Measurements from ENCODE around the gene CCDC198. TPM values are rescaled to one million over a fixed set of nuclear protein-coding genes. Genes with fewer than 3 reads are reported as not detected.

Gene CCDC198
- total RNA-seq, 1 donor = not detected

DNA sequence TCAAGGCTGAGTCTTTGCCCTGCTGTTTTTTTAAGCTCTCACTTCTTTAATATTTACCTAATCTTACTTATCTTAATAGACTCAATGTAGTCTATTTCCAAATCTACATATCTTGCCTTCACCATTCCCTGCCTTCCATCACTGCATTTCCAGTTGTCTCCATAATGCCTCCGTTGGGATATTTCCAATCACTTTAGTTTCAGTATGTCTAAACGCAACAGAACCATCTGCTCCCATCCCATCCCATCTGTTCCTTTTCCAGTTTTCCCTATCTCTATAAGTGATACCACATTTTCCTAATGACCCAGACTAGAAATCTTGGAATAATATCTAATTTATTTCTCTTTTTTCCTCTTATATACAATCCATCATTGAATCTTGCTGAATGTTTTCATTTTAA lies 15.1 kb upstream of the CCDC198 start:
- no peak overlapping the region for H3K4me3 ChIP-seq (ENCODE audit: low read depth, low read length)
- TF ChIP-seq, protein P1, sequence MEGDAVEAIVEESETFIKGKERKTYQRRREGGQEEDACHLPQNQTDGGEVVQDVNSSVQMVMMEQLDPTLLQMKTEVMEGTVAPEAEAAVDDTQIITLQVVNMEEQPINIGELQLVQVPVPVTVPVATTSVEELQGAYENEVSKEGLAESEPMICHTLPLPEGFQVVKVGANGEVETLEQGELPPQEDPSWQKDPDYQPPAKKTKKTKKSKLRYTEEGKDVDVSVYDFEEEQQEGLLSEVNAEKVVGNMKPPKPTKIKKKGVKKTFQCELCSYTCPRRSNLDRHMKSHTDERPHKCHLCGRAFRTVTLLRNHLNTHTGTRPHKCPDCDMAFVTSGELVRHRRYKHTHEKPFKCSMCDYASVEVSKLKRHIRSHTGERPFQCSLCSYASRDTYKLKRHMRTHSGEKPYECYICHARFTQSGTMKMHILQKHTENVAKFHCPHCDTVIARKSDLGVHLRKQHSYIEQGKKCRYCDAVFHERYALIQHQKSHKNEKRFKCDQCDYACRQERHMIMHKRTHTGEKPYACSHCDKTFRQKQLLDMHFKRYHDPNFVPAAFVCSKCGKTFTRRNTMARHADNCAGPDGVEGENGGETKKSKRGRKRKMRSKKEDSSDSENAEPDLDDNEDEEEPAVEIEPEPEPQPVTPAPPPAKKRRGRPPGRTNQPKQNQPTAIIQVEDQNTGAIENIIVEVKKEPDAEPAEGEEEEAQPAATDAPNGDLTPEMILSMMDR (IDR thresholded peaks at IDR 0.05; ENCODE audit: insufficient read depth, low read depth, low read length) = no peak
- DNase-seq (ENCODE audit: low read depth) = no peak

GRCh38 chr14:57502586-57503254 lies 9.1 kb upstream of the CCDC198 start:
- DNase-seq (ENCODE audit: low read depth) = no peak
- TF ChIP-seq, protein P1 (IDR thresholded peaks at IDR 0.05; ENCODE audit: insufficient read depth, low read depth, low read length) = no peak
- no peak overlapping the region for H3K4me3 ChIP-seq (ENCODE audit: low read depth, low read length)

GRCh38 chr14:57501039-57501557 lies 7.4 kb upstream of the CCDC198 start:
- TF ChIP-seq, protein P1 (IDR thresholded peaks at IDR 0.05; ENCODE audit: insufficient read depth, low read depth, low read length) = no peak
- DNase-seq (ENCODE audit: low read depth) = no peak
- H3K4me3 ChIP-seq (ENCODE audit: low read depth, low read length) = no peak overlapping the region

DNA sequence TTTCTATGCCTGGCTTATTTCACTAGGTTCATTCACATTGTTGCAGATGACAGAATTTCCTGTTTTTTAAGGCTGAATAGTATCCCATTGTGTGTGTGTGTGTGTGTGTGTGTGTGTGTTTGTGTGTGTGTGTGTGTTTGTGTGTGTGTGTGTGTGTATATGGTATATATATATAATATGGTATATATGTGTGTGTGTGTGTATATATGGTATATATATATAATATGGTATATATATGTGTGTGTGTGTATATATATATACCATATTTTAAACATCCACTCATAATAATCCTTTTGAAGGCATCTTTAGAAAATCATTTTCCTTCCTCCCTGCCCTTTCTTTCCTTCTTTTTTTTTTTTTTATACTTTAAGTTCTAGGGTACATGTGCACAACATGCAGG lies 5.0 kb upstream of the CCDC198 start:
- no peak for DNase-seq (ENCODE audit: low read depth)
- TF ChIP-seq, protein P1 (IDR thresholded peaks at IDR 0.05; ENCODE audit: insufficient read depth, low read depth, low read length) = no peak
- H3K4me3 ChIP-seq (ENCODE audit: low read depth, low read length) = no peak overlapping the region

DNA sequence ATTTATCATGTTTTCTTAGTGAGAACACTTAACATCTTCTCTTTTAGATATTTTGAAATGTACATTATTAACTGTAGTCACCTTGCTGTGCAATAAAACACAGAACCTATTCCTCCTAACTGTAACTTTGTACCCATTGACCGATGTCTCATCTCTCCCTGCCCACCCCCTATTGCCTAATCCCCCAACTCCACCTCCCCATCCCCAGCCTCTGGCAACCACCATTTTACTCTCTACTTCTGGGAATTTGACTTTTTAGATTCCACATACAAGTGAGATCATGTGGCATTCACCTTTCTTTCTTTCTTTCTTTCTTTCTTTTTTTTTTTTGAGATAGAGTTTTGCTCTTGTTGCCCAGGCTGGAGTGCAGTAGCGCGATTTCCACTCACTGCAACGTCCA lies 4.4 kb upstream of the CCDC198 start:
- TF ChIP-seq, protein P1 (IDR thresholded peaks at IDR 0.05; ENCODE audit: insufficient read depth, low read depth, low read length) = no peak

GRCh38 chr14:57495416-57495815 lies 1.8 kb upstream of the CCDC198 start:
- TF ChIP-seq, protein P1 (IDR thresholded peaks at IDR 0.05; ENCODE audit: insufficient read depth, low read depth, low read length) = no peak
- DNase-seq (ENCODE audit: low read depth) = no peak
- H3K4me3 ChIP-seq (ENCODE audit: low read depth, low read length) = no peak overlapping the region

More for the DNA sequence above, 4.4 kb upstream of the CCDC198 start:
- no peak for DNase-seq (ENCODE audit: low read depth)
- no peak overlapping the region for H3K4me3 ChIP-seq (ENCODE audit: low read depth, low read length)

DNA sequence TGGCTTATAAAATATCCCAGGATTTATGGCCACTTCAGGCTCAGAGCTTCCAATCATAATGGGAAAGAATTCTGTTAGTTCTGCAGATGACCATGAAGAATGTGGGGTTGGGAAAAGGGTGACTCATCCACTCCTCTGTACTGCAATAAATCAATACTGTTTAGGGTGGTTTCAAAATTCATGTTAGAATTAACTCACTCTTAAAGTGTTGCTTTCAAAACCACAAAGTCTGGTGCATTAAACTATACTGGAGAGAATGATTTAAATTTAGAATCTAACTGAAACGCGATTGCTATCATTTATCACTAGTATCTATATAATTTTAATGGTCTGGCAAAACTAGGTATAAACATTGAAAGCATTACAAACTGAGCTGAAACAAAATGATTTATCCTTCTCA lies 798 bp downstream of the CCDC198 start:
- DNase-seq (ENCODE audit: low read depth) = peak; percentile 85
- TF ChIP-seq, protein P1 (IDR thresholded peaks at IDR 0.05; ENCODE audit: insufficient read depth, low read depth, low read length) = no peak
- no peak overlapping the region for H3K4me3 ChIP-seq (ENCODE audit: low read depth, low read length)
